Ishikawa (cell line): Measurements from ENCODE around the gene TMEM198.

ENCODE experiments used
- CEBPB ChIP-seq: IDR thresholded peaks from 2 replicates; pipeline ENCODE4 v1.6.1; 2012
- CREB1 ChIP-seq: IDR thresholded peaks from 2 replicates; pipeline ENCODE4 v1.6.1; 2012; ENCODE audit warnings: low read depth
- EGR1 ChIP-seq: IDR thresholded peaks from 2 replicates; pipeline ENCODE4 v1.6.1; 2012
- EP300 ChIP-seq: IDR thresholded peaks from 2 replicates; pipeline ENCODE4 v1.6.1; 2012; ENCODE audit warnings: borderline replicate concordance
- FOXM1 ChIP-seq: IDR thresholded peaks from 2 replicates; pipeline ENCODE4 v1.6.1; 2012; ENCODE audit warnings: low read depth, borderline replicate concordance
- NFIC ChIP-seq: IDR thresholded peaks from 2 replicates; pipeline ENCODE4 v1.6.1; 2012
- RAD21 ChIP-seq: IDR thresholded peaks from 2 replicates; pipeline ENCODE4 v1.6.1; 2012; ENCODE audit warnings: low read depth
- REST ChIP-seq: IDR thresholded peaks from 2 replicates; pipeline ENCODE4 v1.6.1; 2012; ENCODE audit warnings: low read depth, mild to moderate bottlenecking
- TAF1 ChIP-seq: IDR thresholded peaks from 2 replicates; pipeline ENCODE4 v1.6.1; 2012; ENCODE audit warnings: low read depth, mild to moderate bottlenecking
- TCF12 ChIP-seq: IDR thresholded peaks from 2 replicates; pipeline ENCODE4 v1.6.1; 2012; ENCODE audit warnings: low read depth
- TEAD4 ChIP-seq: IDR thresholded peaks from 2 replicates; pipeline ENCODE4 v1.6.1; 2012
- YY1 ChIP-seq: IDR thresholded peaks from 2 replicates; pipeline ENCODE4 v1.6.1; 2012; ENCODE audit warnings: low read depth
- ZBTB7A ChIP-seq: IDR thresholded peaks from 2 replicates; pipeline ENCODE4 v1.6.1; 2012; ENCODE audit warnings: low read depth
- TF ChIP-seq, protein P1 (sequence below): IDR thresholded peaks from 2 replicates; pipeline ENCODE4 v1.6.1; 2012
- TF ChIP-seq, protein P2 (sequence below): IDR thresholded peaks from 2 replicates; pipeline ENCODE4 v1.6.1; 2012

Gene TMEM198

GRCh38 chr2:219548990-219549389 lies 5.2 kb downstream of the TMEM198 start:
- no peak for TF ChIP-seq TEAD4
- TF ChIP-seq, protein P1, sequence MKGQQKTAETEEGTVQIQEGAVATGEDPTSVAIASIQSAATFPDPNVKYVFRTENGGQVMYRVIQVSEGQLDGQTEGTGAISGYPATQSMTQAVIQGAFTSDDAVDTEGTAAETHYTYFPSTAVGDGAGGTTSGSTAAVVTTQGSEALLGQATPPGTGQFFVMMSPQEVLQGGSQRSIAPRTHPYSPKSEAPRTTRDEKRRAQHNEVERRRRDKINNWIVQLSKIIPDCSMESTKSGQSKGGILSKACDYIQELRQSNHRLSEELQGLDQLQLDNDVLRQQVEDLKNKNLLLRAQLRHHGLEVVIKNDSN, result no peak
- no peak for TF ChIP-seq REST
- TF ChIP-seq TAF1, result no peak
- no peak for TF ChIP-seq RAD21
- no peak for TF ChIP-seq FOXM1
- no peak for TF ChIP-seq CREB1
- TF ChIP-seq TCF12, result no peak

DNA sequence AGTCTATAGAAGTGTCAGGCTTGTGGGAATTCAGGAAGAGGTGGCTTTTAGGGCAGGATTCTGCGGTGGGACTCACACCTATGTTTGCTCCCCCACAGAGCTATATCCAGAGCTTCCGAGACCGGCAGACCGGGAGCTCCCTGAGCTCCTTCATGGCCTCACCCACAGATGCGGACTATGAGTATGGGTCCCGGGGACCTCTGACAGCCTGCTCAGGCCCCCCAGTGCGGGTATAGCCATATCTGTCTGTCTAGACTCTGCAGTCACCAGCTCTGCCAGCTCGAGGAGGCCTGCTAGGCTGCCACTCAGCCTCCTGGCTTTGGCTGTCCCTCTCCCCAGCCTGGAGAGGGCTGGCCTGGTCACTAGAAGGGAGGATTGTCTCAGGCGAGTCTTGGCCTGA lies 5.8 kb downstream of the TMEM198 start:
- TF ChIP-seq ZBTB7A (no peak), TEAD4 (no peak), FOXM1 (no peak), EGR1 (no peak), TAF1 (no peak), YY1 (no peak), REST (no peak), CEBPB (no peak)
- TF ChIP-seq, protein P1, result no peak

- TF ChIP-seq NFIC (no peak), TAF1 (no peak), YY1 (no peak), ZBTB7A (peak; percentile 65)
Observed at GRCh38 chr2:219551441-219552381, 7.9 kb downstream of the TMEM198 start.

- 0 out of 2 replicates have a peak, but pooled peaks have one; percentile 42 for TF ChIP-seq ZBTB7A
- no peak for TF ChIP-seq NFIC
- TF ChIP-seq EGR1, result no peak
- no peak for TF ChIP-seq REST
- TF ChIP-seq TAF1, result no peak
- TF ChIP-seq TCF12, result no peak
- no peak for TF ChIP-seq RAD21
- TF ChIP-seq FOXM1, result no peak
- no peak for TF ChIP-seq EP300
- TF ChIP-seq YY1, result no peak
- no peak for TF ChIP-seq CEBPB
- no peak for TF ChIP-seq CREB1
- TF ChIP-seq, protein P1, result 0 out of 2 replicates have a peak, but pooled peaks have one; percentile 1
- TF ChIP-seq TEAD4, result no peak
- TF ChIP-seq, protein P2, sequence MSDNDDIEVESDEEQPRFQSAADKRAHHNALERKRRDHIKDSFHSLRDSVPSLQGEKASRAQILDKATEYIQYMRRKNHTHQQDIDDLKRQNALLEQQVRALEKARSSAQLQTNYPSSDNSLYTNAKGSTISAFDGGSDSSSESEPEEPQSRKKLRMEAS, result peak; percentile 83
Observed at GRCh38 chr2:219552382-219553167, 8.7 kb downstream of the TMEM198 start.
